H9 (cell line): ENCODE data around the gene ST8SIA6. TPM values are rescaled to one million over a fixed set of nuclear protein-coding genes. Genes with fewer than 3 reads are reported as not detected.

ENCODE experiments used
- DNase-seq: peaks from one replicate; pipeline ENCODE4 v3.0.0-alpha.2; 2017
- H2AFZ ChIP-seq: one replicate; pipeline ENCODE4 v1.6.1; 2013; ENCODE audit warnings: mild to moderate bottlenecking, low read length, control low read depth, moderate library complexity
- H2AK5ac ChIP-seq: 2 replicates; pipeline ENCODE4 v1.6.1; 2013; ENCODE audit warnings: low read length, control low read depth, mixed read lengths; ENCODE audit not compliant: insufficient read length
- H2BK120ac ChIP-seq: one replicate; pipeline ENCODE4 v1.6.1; 2013; ENCODE audit warnings: low read depth, mild to moderate bottlenecking, low read length, control low read depth, inconsistent platforms; ENCODE audit not compliant: poor library complexity, severe bottlenecking
- H2BK12ac ChIP-seq: 2 replicates; pipeline ENCODE4 v1.6.1; 2013; ENCODE audit warnings: low read length, control low read depth, mixed read lengths, low read depth; ENCODE audit not compliant: insufficient read length
- H2BK15ac ChIP-seq: 2 replicates; pipeline ENCODE4 v1.6.1; 2013; ENCODE audit warnings: low read depth, low read length, control low read depth
- H2BK20ac ChIP-seq: one replicate; pipeline ENCODE4 v1.6.1; 2013; ENCODE audit warnings: low read depth, mild to moderate bottlenecking, low read length, control low read depth, inconsistent platforms; ENCODE audit not compliant: poor library complexity, severe bottlenecking
- H2BK5ac ChIP-seq: 2 replicates; pipeline ENCODE4 v1.6.1; 2013; ENCODE audit warnings: low read length, control low read depth, mixed read lengths; ENCODE audit not compliant: insufficient read length
- H3K14ac ChIP-seq: 2 replicates; pipeline ENCODE4 v1.6.1; 2013; ENCODE audit warnings: low read length, control low read depth; ENCODE audit not compliant: insufficient read depth
- H3K18ac ChIP-seq: 2 replicates; pipeline ENCODE4 v1.6.1; 2013; ENCODE audit warnings: low read depth, mild to moderate bottlenecking, mixed read lengths, low read length, control low read depth; ENCODE audit not compliant: insufficient read length
- H3K23ac ChIP-seq: 2 replicates; pipeline ENCODE4 v1.6.1; 2013; ENCODE audit warnings: low read length, control low read depth, mixed read lengths, low read depth; ENCODE audit not compliant: insufficient read length
- H3K23me2 ChIP-seq: 2 replicates; pipeline ENCODE4 v1.6.1; 2013; ENCODE audit warnings: low read depth, mild to moderate bottlenecking, mixed read lengths, low read length, control low read depth; ENCODE audit not compliant: insufficient read length, poor library complexity, severe bottlenecking
- H3K27ac ChIP-seq: 2 replicates; pipeline ENCODE4 v1.5.1; 2013; ENCODE audit warnings: low read length, control low read depth, mixed read lengths, low read depth; ENCODE audit not compliant: insufficient read length
- H3K27me3 ChIP-seq: 2 replicates; pipeline ENCODE4 v1.6.1; 2013; ENCODE audit warnings: low read length, control low read depth, inconsistent platforms; ENCODE audit not compliant: insufficient read depth
- H3K4ac ChIP-seq: 2 replicates; pipeline ENCODE4 v1.6.1; 2013; ENCODE audit warnings: low read depth, mild to moderate bottlenecking, control low read depth, inconsistent platforms, low read length, moderate library complexity
- H3K4me1 ChIP-seq: 2 replicates; pipeline ENCODE4 v1.6.1; 2013; ENCODE audit warnings: low read length, control low read depth, inconsistent platforms; ENCODE audit not compliant: insufficient read depth
- H3K4me2 ChIP-seq: 2 replicates; pipeline ENCODE4 v1.6.1; 2013; ENCODE audit warnings: low read length, control low read depth, mixed read lengths; ENCODE audit not compliant: insufficient read length, insufficient read depth
- H3K56ac ChIP-seq: 2 replicates; pipeline ENCODE4 v1.6.1; 2013; ENCODE audit warnings: low read depth, mild to moderate bottlenecking, mixed read lengths, low read length, control low read depth; ENCODE audit not compliant: insufficient read length
- H3K79me1 ChIP-seq: 2 replicates; pipeline ENCODE4 v1.6.1; 2013; ENCODE audit warnings: low read depth, mild to moderate bottlenecking, moderate library complexity, low read length, control low read depth, inconsistent platforms; ENCODE audit not compliant: insufficient read depth, poor library complexity, severe bottlenecking
- H3K79me2 ChIP-seq: 2 replicates; pipeline ENCODE4 v1.6.1; 2013; ENCODE audit warnings: low read length, control low read depth, inconsistent platforms; ENCODE audit not compliant: insufficient read depth
- H3K9ac ChIP-seq: 2 replicates; pipeline ENCODE4 v1.6.1; 2013; ENCODE audit warnings: low read length, control low read depth, mixed read lengths; ENCODE audit not compliant: insufficient read length; ENCODE audit errors: extremely low read depth
- H3K9me3 ChIP-seq: one replicate; pipeline ENCODE4 v1.6.1; 2013; ENCODE audit warnings: low read depth, low read length, inconsistent platforms; ENCODE audit not compliant: control insufficient read depth
- H3T11ph ChIP-seq: one replicate; pipeline ENCODE4 v1.6.1; 2013; ENCODE audit warnings: mild to moderate bottlenecking, low read length, control low read depth, inconsistent platforms
- H4K20me1 ChIP-seq: one replicate; pipeline ENCODE4 v1.6.1; 2013; ENCODE audit not compliant: control insufficient read depth, insufficient read length, insufficient read depth
- H4K5ac ChIP-seq: 2 replicates; pipeline ENCODE4 v1.6.1; 2013; ENCODE audit warnings: low read depth, mild to moderate bottlenecking, mixed read lengths, low read length, control low read depth; ENCODE audit not compliant: insufficient read length
- H4K8ac ChIP-seq: replicated peaks from 2 replicates; pipeline ENCODE4 v1.6.1; 2013; ENCODE audit warnings: low read length, control low read depth, mixed read lengths, low read depth; ENCODE audit not compliant: insufficient read length
- H4K91ac ChIP-seq: 2 replicates; pipeline ENCODE4 v1.6.1; 2013; ENCODE audit warnings: low read depth, mild to moderate bottlenecking, moderate library complexity, mixed read lengths, low read length, control low read depth; ENCODE audit not compliant: insufficient read length
- H3K27ac Mint-ChIP-seq, 3 experiments: 2 replicates in 2 of 3; 3 replicates in 1 of 3; pipeline ENCODE4 v1.8.0; 2020 to 2021; ENCODE audit warnings: mixed read lengths in 3 of 3, mild to moderate bottlenecking in 1 of 3, moderate library complexity in 1 of 3
- H3K27me3 Mint-ChIP-seq: 2 replicates; pipeline ENCODE4 v1.8.0; 2021; ENCODE audit warnings: low read depth, mild to moderate bottlenecking, moderate library complexity, mixed read lengths
- H3K36me3 Mint-ChIP-seq, 3 experiments: 2 replicates in 2 of 3; 3 replicates in 1 of 3; pipeline ENCODE4 v1.8.0; 2020 to 2021; ENCODE audit warnings: low read depth in 3 of 3, mixed read lengths in 3 of 3; ENCODE audit not compliant: insufficient read depth in 1 of 3
- H3K4me1 Mint-ChIP-seq, 2 experiments: 2 replicates each; pipeline ENCODE4 v1.8.0; 2020; ENCODE audit warnings: mixed read lengths in 2 of 2
- H3K4me3 Mint-ChIP-seq, 2 experiments: 2 replicates in 1 of 2; 3 replicates in 1 of 2; pipeline ENCODE4 v1.8.0; 2020 to 2021; ENCODE audit warnings: mild to moderate bottlenecking in 2 of 2, mixed read lengths in 2 of 2, moderate library complexity in 1 of 2
- H3K9me3 Mint-ChIP-seq, 2 experiments: 2 replicates in 1 of 2; 3 replicates in 1 of 2; pipeline ENCODE4 v1.8.0; 2020; ENCODE audit warnings: mild to moderate bottlenecking in 2 of 2, mixed read lengths in 2 of 2, moderate library complexity in 1 of 2
- CTCF ChIP-seq: fragments of 200-600 bp; sonication (generic); conservative IDR thresholded peaks from 3 replicates; pipeline ENCODE4 v1.8.0; 2021; ENCODE audit warnings: antibody characterized with exemption, mild to moderate bottlenecking
- WGBS: extraction: QIAGEN DNeasy Blood & Tissue Kit; methylation state at CpG from one replicate; pipeline ENCODE4 v1.1.7; 2013; ENCODE audit warnings: missing lambda C conversion rate, low lambda C conversion rate, mixed read lengths; ENCODE audit not compliant: insufficient read length; ENCODE audit errors: extremely low coverage; 5-methylcytosine and 5-hydroxymethylcytosine counted together
- total RNA-seq: library from RNA; stranded (reverse); gene quantifications from 2 replicates; pipeline ENCODE4 v1.2.1, GENCODE V29; 2021

The ST8SIA6 gene
- total RNA-seq, 1 experiment from 2014 or later, result 0.37 TPM

- Mint-ChIP-seq H3K4me1 (peaks cover 14 to 19% of the 10 kb centered on the region in 2 experiments), H3K27me3 (no peaks in the 10 kb centered on the region), H3K4me3 (no peak overlapping the region), H3K36me3 (no peaks in the 10 kb centered on the region), H3K9me3 (no peaks in the 10 kb centered on the region; a peak in 1 of 5 replicates), H3K27ac (no peak overlapping the region)
- Histone ChIP-seq H3K4me1 (no peaks in the 10 kb centered on the region), H3K79me2 (no peaks in the 10 kb centered on the region), H3K9me3 (no peaks in the 10 kb centered on the region), H3T11ph (no peak overlapping the region), H3K27ac (no peak overlapping the region), H2BK5ac (no peak overlapping the region), H3K27me3 (no peaks in the 10 kb centered on the region), H3K23ac (no peak overlapping the region), H4K5ac (no peak overlapping the region), H4K20me1 (no peaks in the 10 kb centered on the region), H3K56ac (no peak overlapping the region), H3K9ac (no peak overlapping the region), H2BK12ac (no peak overlapping the region), H3K14ac (no peak overlapping the region), H3K79me1 (no peaks in the 10 kb centered on the region), H2AK5ac (no peak overlapping the region), H4K8ac (no peak overlapping the region), H4K91ac (no peak overlapping the region), H2BK20ac (no peak overlapping the region), H3K4me2 (no peak overlapping the region), H2BK120ac (no peak overlapping the region), H3K23me2 (no peaks in the 10 kb centered on the region), H2BK15ac (no peak overlapping the region), H3K4ac (no peak overlapping the region), H2AFZ (no peak overlapping the region), H3K18ac (no peak overlapping the region)
- 100% methylated on average over 2 of the region's 2 CpGs for WGBS
- no peak for TF ChIP-seq CTCF
- no peak for DNase-seq
These were observed 40.5 kb downstream of the ST8SIA6 start for GRCh38 chr10:17413876-17414275.
